HepG2 (cell line): ENCODE results near the gene SEBOX. TPM values are rescaled to one million over a fixed set of nuclear protein-coding genes. Genes with fewer than 3 reads are reported as not detected.

Experiments used
- CENPBD1 ChIP-seq: sonication (generic); formaldehyde crosslinking; IDR thresholded peaks from 2 replicates; pipeline ENCODE4 v1.8.0; 2022; ENCODE audit warnings: missing genetic modification reagents, low read depth, mild to moderate bottlenecking, borderline replicate concordance
- HNRNPL ChIP-seq: fragments of 200-400 bp; formaldehyde crosslinking; IDR thresholded peaks from 2 replicates; pipeline ENCODE4 v1.6.1; 2017; ENCODE audit warnings: mild to moderate bottlenecking, low read depth, low read length
- KAT8 ChIP-seq: IDR thresholded peaks from 2 replicates; pipeline ENCODE4 v1.6.1; 2016; ENCODE audit warnings: missing genetic modification reagents, missing compliant biosample characterization
- MAX ChIP-seq: IDR thresholded peaks from 2 replicates; pipeline ENCODE4 v1.6.1; 2012; ENCODE audit warnings: inconsistent platforms
- SKI ChIP-seq: fragments of 450-650 bp; IDR thresholded peaks from one replicate; pipeline ENCODE4 v1.6.1; 2018; ENCODE audit warnings: mild to moderate bottlenecking; ENCODE audit not compliant: partially characterized antibody
- TCF7L2 ChIP-seq: IDR thresholded peaks from 2 replicates; pipeline ENCODE4 v1.6.1; 2011; ENCODE audit warnings: mild to moderate bottlenecking, low read depth, low read length, moderate library complexity
- ZBTB10 ChIP-seq: sonication (generic); formaldehyde crosslinking; IDR thresholded peaks from 2 replicates; pipeline ENCODE4 v1.4.0; 2020; ENCODE audit warnings: missing genetic modification reagents, borderline replicate concordance
- ZBTB42 ChIP-seq: sonication (generic); formaldehyde crosslinking; IDR thresholded peaks from 2 replicates; pipeline ENCODE4 v1.5.0; 2020; ENCODE audit warnings: mild to moderate bottlenecking, missing genetic modification reagents
- ZNF441 ChIP-seq: sonication (generic); formaldehyde crosslinking; IDR thresholded peaks from 2 replicates; pipeline ENCODE4 v1.7.0; 2021; ENCODE audit warnings: missing genetic modification reagents, borderline replicate concordance
- ZNF761 ChIP-seq: sonication (generic); formaldehyde crosslinking; conservative IDR thresholded peaks from 2 replicates; pipeline ENCODE4 v1.4.0; 2020; ENCODE audit warnings: mild to moderate bottlenecking, missing genetic modification reagents
- polyA plus RNA-seq, 8 experiments: library from polyadenylated mRNA; depleted of rRNA in 3 of 8; stranded (reverse) in 7 of 8; unstranded in 1 of 8; fragments of >200 nt; fragmentation: Illumina TruSeq in 4 of 8; extraction: Trizol in 4 of 8; gene quantifications; 2 replicates each; pipeline versions ENCODE4 v1.2.1 to v1.2.3, GENCODE V29; 2011 to 2016; ENCODE audit warnings: low read depth in 4 of 8, missing spikeins in 1 of 8, mixed read lengths in 1 of 8; ENCODE audit not compliant: insufficient read depth in 1 of 8
- total RNA-seq, 5 experiments: library from RNA; depleted of rRNA; stranded (reverse); fragments of >200 nt; fragmentation: Illumina TruSeq; extraction: Trizol; gene quantifications; 2 replicates each; pipeline ENCODE4 v1.2.3, GENCODE V29; 2016; ENCODE audit warnings: low read depth in 1 of 5
- TF ChIP-seq, protein P1 (sequence below): sonication (generic); formaldehyde crosslinking; IDR thresholded peaks from 2 replicates; pipeline ENCODE4 v1.4.0; 2020; ENCODE audit warnings: missing genetic modification reagents
- TF ChIP-seq, protein P2 (sequence below): sonication (generic); formaldehyde crosslinking; IDR thresholded peaks from 2 replicates; pipeline ENCODE4 v1.5.0; 2020; ENCODE audit warnings: missing genetic modification reagents
- TF ChIP-seq, protein P3 (sequence below): sonication (generic); formaldehyde crosslinking; conservative IDR thresholded peaks from 2 replicates; pipeline ENCODE4 v1.4.0; 2020; ENCODE audit warnings: mild to moderate bottlenecking, missing genetic modification reagents, moderate library complexity

SEBOX gene
- total and polyA plus RNA-seq, 2 of the 13 experiments (the other 11 are each of a cell fraction or from before 2014, with no cell fraction given) = not detected

- TF ChIP-seq, protein P1, sequence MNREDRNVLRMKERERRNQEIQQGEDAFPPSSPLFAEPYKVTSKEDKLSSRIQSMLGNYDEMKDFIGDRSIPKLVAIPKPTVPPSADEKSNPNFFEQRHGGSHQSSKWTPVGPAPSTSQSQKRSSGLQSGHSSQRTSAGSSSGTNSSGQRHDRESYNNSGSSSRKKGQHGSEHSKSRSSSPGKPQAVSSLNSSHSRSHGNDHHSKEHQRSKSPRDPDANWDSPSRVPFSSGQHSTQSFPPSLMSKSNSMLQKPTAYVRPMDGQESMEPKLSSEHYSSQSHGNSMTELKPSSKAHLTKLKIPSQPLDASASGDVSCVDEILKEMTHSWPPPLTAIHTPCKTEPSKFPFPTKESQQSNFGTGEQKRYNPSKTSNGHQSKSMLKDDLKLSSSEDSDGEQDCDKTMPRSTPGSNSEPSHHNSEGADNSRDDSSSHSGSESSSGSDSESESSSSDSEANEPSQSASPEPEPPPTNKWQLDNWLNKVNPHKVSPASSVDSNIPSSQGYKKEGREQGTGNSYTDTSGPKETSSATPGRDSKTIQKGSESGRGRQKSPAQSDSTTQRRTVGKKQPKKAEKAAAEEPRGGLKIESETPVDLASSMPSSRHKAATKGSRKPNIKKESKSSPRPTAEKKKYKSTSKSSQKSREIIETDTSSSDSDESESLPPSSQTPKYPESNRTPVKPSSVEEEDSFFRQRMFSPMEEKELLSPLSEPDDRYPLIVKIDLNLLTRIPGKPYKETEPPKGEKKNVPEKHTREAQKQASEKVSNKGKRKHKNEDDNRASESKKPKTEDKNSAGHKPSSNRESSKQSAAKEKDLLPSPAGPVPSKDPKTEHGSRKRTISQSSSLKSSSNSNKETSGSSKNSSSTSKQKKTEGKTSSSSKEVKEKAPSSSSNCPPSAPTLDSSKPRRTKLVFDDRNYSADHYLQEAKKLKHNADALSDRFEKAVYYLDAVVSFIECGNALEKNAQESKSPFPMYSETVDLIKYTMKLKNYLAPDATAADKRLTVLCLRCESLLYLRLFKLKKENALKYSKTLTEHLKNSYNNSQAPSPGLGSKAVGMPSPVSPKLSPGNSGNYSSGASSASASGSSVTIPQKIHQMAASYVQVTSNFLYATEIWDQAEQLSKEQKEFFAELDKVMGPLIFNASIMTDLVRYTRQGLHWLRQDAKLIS (CRISPR knock-in tag) = no peak
- no peak; the same call in 1 of the 2 replicates for TF ChIP-seq ZBTB10
- no peak for TF ChIP-seq CENPBD1 (CRISPR knock-in tag)
- TF ChIP-seq HNRNPL = no peak
- peak; percentile 36; the same call in 1 of the 2 replicates for TF ChIP-seq ZNF761 (CRISPR knock-in tag)
- no peak for TF ChIP-seq ZBTB42 (CRISPR knock-in tag)
- TF ChIP-seq KAT8 = peak; percentile 95
- peak; percentile 86; the same call in 1 of the 2 replicates for TF ChIP-seq ZNF441 (CRISPR knock-in tag)
- no peak for TF ChIP-seq TCF7L2
- peak; percentile 13 for TF ChIP-seq SKI
- TF ChIP-seq, protein P2, sequence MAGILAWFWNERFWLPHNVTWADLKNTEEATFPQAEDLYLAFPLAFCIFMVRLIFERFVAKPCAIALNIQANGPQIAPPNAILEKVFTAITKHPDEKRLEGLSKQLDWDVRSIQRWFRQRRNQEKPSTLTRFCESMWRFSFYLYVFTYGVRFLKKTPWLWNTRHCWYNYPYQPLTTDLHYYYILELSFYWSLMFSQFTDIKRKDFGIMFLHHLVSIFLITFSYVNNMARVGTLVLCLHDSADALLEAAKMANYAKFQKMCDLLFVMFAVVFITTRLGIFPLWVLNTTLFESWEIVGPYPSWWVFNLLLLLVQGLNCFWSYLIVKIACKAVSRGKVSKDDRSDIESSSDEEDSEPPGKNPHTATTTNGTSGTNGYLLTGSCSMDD (CRISPR knock-in tag) = no peak
- TF ChIP-seq, protein P3, sequence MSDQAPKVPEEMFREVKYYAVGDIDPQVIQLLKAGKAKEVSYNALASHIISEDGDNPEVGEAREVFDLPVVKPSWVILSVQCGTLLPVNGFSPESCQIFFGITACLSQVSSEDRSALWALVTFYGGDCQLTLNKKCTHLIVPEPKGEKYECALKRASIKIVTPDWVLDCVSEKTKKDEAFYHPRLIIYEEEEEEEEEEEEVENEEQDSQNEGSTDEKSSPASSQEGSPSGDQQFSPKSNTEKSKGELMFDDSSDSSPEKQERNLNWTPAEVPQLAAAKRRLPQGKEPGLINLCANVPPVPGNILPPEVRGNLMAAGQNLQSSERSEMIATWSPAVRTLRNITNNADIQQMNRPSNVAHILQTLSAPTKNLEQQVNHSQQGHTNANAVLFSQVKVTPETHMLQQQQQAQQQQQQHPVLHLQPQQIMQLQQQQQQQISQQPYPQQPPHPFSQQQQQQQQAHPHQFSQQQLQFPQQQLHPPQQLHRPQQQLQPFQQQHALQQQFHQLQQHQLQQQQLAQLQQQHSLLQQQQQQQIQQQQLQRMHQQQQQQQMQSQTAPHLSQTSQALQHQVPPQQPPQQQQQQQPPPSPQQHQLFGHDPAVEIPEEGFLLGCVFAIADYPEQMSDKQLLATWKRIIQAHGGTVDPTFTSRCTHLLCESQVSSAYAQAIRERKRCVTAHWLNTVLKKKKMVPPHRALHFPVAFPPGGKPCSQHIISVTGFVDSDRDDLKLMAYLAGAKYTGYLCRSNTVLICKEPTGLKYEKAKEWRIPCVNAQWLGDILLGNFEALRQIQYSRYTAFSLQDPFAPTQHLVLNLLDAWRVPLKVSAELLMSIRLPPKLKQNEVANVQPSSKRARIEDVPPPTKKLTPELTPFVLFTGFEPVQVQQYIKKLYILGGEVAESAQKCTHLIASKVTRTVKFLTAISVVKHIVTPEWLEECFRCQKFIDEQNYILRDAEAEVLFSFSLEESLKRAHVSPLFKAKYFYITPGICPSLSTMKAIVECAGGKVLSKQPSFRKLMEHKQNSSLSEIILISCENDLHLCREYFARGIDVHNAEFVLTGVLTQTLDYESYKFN (CRISPR knock-in tag) = peak; percentile 60
- peak; percentile 69 for TF ChIP-seq MAX
These were observed 29.6 kb downstream of the SEBOX start, which contains the start of the genes IFT20 and TNFAIP1 (continued) for GRCh38 chr17:28335201-28335958.
